VCaP (cell line): Measurements from ENCODE around the gene NIPAL3.

Experiments used
- H3K27ac ChIP-seq: fragments of 450-650 bp; 2 replicates; pipeline ENCODE4 v1.5.1; 2017
- CTCF ChIP-seq: fragments of 450-650 bp; conservative IDR thresholded peaks from 2 replicates; pipeline ENCODE4 v1.5.1; 2017; ENCODE audit warnings: mild to moderate bottlenecking, moderate library complexity

NIPAL3 gene

GRCh38 chr1:24386241-24386640, 29.4 kb upstream of the NIPAL3 start:
- H3K27ac ChIP-seq: peak overlapping the region; percentile 36; the same call in 1 of the 2 replicates
- TF ChIP-seq CTCF: no peak

GRCh38 chr1:24386931-24387330, 28.7 kb upstream of the NIPAL3 start:
- no peak overlapping the region for H3K27ac ChIP-seq
- no peak for TF ChIP-seq CTCF

- TF ChIP-seq CTCF: no peak
- H3K27ac ChIP-seq: peak overlapping the region; percentile 69; the same call in 1 of the 2 replicates
Measured at GRCh38 chr1:24387636-24388175, 27.9 kb upstream of the NIPAL3 start.

GRCh38 chr1:24388331-24388885, 27.2 kb upstream of the NIPAL3 start:
- peak overlapping the region; percentile 69 for H3K27ac ChIP-seq

GRCh38 chr1:24389231-24389678, 26.3 kb upstream of the NIPAL3 start:
- H3K27ac ChIP-seq: peak overlapping the region; percentile 69
- no peak for TF ChIP-seq CTCF

More at GRCh38 chr1:24388331-24388885, 27.2 kb upstream of the NIPAL3 start:
- no peak for TF ChIP-seq CTCF

GRCh38 chr1:24390924-24391782, 24.4 kb upstream of the NIPAL3 start:
- TF ChIP-seq CTCF: peak; percentile 97
- peak overlapping the region; percentile 69 for H3K27ac ChIP-seq

GRCh38 chr1:24391882-24392603, 23.6 kb upstream of the NIPAL3 start:
- TF ChIP-seq CTCF: peak; percentile 89
- peak overlapping the region; percentile 69 for H3K27ac ChIP-seq
